Measurements from ENCODE around the gene MYF6.
"Not testable (repeated sequence)": the region's sequence is repeated elsewhere in the genome, so short reads cannot be mapped to it uniquely, and the experiment has no call there.

Gene MYF6

GRCh38 chr12:80707126-80707829 lies at the start of gene MYF6:
Gene MYF6 (plus strand): TSS chr12:80707634. CDS start chr12:80707720, 86 bp downstream.
- no peak for DNase-seq

DNA sequence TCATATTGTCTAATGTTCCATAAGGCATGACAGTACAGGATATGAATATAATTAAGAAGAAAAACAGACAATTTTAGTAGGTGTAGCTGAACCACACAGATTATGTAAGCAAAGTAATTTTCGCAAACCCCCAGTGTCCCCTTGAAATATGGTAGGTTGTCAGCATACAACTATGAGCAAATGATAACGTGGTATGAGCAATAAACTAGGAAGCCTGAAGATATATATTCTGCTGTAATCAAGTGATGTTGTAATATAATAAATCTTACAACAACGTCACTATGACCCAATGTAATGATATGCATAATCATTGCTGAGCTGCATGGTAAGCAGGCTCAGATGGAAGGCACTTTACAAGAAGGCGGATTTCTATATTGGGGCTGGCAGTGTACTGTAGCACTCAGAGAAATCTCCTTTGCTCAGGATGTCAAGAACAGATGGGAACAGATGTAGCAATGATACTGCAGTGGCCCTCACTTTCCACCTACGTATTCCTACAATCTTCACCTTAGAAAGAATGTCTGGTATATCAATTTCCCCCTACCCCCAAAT lies 47.8 kb upstream of the MYF6 start:
- no peak for DNase-seq

DNA sequence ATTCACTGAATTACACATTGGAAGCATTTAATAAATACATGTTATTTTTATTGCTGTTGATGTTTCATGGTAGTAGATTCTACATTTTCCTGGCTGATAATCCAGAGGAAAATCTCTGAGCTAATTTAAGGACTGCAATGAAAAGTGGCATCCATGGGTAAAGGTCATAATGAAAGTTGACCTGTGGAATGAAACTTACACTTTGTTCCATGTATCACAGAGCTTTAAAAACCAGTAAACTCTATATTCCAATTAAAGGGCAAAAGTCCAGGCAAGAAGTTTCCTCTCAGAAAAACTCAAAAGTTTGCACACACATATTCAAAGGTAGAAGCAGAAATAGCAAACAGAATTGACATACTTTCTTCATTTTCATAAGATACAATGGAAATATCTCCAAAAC lies 44.8 kb upstream of the MYF6 start:
- no peak for DNase-seq

DNA sequence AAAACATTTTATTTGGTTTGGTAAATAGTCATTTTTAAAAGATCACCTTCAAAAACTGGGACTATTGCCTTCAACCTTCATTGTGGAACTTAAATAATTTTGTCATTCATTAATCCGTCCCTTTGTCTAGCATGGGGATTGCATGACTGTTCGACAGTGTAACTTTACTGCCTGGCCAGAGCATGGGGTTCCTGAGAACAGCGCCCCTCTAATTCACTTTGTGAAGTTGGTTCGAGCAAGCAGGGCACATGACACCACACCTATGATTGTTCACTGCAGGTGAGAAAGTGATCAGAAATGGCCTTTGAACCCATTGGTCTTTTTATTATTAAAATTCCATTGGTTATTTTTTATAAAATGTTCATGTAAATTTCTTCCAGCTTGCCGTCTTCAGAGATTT lies 37.2 kb upstream of the MYF6 start:
- DNase-seq = no peak

GRCh38 chr12:80676042-80676636 lies 31.3 kb upstream of the MYF6 start:
- DNase-seq = not testable (repeated sequence)

DNA sequence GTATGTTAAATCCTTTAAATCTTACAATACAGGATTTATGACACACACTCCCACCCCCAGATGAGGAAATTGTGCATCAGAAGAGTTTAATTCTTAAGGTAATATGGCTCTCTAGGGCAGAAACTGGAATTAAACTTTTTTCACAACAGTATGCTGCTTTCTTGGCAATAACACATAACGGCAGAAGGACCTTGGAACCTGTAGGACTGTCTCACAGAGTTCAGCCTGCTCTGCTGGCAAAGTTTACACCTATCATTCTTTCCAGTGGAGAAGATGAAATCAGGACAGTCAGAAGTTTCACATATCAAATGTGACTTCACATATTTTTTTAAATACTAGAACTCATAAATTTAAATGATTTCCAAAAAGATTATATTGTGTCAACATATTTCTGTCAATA lies 30.6 kb upstream of the MYF6 start:
- DNase-seq = no peak

- DNase-seq = no peak
These were observed 29.4 kb upstream of the MYF6 start for GRCh38 chr12:80677994-80678393.

GRCh38 chr12:80679346-80680131 lies 27.9 kb upstream of the MYF6 start:
- DNase-seq = no peak

GRCh38 chr12:80681287-80681686 lies 26.1 kb upstream of the MYF6 start:
- DNase-seq = no peak

- no peak for DNase-seq
These were observed 25.6 kb upstream of the MYF6 start for GRCh38 chr12:80681786-80682185.

DNA sequence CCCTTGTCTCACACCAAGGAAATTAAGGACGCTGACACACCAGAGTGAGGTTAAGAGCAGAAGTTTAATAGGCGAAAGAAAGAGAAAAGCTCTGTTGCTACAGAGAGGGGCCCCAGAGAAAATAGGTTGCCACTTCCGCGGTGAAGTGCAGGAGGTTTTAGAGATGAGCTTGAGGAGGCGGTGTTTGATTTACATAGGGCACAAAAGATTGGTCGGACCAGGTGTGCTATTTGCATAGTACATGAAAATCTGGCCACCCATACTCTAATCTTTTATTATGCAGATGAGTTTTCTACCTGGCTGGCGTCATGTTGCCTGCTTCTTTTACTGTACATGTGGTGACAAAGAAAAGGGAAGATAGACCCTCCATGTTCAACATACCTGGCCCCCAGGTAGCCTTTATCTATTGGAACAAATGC lies 23.3 kb upstream of the MYF6 start:
- no peak for DNase-seq

- no peak for DNase-seq
These were observed 17.3 kb upstream of the MYF6 start for GRCh38 chr12:80690090-80690489.

- no peak for DNase-seq
These were observed 16.9 kb upstream of the MYF6 start for GRCh38 chr12:80690513-80690912.

DNA sequence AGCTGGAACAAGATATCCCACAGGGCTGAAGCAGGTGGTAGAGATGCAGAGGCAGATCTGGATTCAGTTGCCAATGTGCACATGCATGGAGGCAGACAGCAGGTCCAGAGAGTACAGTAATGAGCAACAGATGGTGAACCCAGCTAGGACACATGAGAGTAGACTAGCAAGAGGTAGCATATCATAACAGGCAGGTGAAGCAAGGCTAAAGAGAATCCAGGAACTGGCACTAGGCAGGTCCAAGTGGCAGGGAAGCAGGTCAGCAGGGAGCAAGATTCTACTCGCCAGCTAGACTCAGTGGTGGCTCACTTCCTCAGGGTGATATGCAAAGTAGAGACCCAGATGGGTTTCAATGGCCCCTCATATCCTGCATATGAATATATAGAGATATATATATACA lies 15.3 kb upstream of the MYF6 start:
- no peak for DNase-seq

DNA sequence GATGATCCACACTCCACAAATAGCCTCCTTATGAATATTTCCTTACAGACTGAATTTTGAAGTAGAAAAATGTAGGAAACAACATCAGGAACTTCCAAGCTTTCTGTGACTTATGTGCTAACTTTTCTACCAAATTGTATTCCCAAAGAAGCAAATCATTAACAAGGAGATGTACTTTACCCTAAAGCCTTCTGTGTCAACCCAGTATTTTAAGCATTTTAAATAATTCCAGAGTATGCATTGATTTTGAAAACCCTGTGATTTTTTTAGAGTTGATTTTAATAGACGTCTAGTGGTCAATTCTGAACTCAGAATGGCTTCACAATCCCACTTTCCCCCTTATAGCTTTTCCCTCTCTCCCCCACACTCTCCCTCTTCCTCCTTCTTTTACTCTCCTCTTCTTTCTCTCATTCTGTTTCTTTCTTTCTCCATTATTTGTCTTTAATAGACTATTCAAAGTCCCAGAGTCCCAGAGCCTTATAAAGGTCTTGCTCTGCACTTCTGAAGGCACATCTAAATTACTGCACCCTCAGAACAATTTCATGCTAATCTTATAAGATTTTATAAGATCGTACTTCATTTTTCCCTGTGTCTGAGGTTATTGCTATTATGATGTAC lies 10.1 kb upstream of the MYF6 start:
- no peak for DNase-seq

DNA sequence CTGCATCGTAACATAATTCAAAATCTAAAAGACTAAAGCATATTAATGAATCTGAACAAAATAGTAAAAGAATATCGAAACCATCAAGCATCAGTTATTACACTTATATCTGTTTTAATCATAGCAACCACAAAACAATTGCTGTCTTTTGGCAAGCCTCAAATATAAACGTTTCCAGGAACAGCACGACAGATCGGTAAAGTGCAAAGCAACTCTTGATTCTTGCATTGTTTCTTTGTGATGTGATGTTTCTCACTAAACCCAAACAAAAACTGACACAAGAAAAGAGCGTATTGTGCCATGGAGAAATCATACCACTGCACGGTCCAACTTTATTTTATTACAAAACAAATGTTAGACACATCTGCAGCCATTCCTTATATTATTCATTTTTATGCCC lies 9.2 kb upstream of the MYF6 start:
- DNase-seq = no peak

DNA sequence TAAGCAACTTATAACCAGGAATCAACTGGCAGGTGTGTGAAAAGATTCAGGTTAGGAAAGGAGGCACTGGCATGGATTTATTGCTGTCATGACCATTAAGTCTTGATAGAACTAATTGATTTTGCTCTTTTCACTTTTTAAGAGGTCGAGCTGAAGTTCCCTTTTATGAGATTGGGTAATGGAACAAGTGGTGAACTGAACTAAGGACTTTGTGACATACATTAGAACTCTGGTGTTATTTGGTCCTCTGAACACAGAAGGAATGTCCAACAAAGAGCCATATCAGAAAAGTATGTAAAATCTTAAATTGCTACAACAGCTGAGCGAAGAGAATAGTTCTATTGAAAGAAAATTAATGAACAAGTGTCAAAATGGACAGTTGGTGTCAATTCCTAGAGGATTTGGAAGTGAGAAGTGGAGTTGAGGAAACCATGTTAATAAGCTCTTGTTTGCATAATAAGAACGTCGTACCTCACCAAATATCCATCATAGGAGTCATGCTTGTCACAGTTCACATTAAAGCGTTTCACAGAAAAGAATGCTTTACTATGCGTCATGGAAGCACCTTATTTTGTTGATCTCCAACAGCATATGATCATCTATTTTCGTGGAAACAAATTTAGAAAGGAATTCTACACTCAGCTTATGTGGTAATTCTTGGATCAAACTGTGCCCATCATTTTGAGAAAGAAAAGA lies 8.4 kb upstream of the MYF6 start:
- no peak for DNase-seq

DNA sequence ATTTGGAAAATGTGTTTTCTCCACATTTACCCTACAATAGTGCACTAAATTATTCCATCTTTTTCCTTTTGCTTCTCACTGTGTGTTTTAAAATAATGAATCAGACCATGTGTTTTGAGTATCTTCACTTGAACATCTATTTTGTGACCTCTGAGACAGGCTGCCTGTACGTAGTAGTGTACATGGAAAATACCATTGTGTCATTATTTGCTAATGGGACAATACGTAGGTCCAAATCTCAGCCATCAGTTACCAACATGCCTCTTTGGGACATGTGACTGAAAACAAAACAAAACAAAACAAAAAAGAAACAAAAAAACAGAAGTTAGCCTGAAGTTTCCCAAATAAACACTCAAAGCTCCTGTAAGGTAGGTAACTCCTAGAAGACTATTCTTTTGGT lies 7.1 kb upstream of the MYF6 start:
- DNase-seq = no peak

GRCh38 chr12:80701388-80701787 lies 6.0 kb upstream of the MYF6 start:
- DNase-seq = no peak

DNA sequence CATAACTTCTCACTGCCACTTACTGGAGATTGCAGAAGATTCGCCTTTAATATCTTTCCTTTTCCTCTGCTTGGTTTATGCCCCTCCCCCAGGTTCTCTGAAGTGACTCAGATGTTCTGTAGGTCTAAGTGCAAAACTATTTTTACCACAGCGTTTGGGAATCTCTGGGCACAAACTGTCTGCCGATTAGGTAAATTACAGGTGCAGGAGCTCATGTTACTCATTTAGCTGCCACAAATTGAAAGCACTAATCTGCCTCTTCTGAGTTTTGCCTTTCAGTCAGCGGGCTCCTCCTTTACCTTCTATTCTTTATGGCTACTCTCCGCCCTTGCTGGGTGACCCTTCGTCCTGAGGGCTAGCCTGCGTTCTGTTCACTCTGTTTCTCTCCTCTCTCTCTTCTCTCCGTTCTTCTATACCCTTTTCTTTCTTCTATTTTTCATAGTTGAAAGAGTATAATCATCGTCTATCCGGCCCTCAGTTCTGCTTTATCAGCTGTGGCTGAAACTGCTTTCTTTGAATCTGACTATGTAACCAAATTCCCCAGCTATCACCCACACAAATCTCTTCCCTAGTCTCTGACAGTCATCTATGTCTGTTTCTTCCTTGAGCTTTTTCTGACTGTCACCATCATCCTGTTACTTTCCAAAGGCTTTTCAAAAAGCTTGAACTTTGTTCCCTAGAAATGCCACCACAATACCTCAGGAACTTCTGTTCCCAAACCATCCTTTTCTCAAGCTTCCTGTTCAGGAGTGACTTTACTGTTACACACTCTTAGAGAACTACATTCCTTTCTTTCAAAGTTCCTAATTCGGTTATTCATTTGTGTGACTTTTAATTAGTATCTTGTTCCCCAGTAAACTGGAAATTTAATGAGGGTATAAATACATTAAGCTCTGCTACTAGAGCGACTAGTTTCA lies 4.3 kb upstream of the MYF6 start:
- DNase-seq = no peak

DNA sequence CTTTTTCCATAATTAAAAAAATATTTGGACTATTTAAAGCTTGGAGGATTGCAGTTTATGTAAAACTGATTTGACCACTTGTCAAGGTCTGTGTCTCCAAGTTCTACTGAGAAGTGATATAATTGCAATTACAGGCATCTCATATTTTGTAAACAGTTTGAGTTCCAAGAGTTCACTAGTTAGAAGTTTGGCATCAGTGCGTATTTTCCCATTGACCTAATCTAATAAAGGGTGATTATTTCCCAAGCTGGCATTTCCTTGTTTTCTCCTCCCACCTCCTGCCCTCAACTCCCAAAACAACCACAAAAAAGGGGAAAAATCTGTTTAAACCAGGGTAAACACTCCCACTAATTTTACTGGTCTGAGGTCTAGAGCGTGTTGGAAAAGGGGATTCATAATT lies 3.0 kb upstream of the MYF6 start:
- no peak for DNase-seq

GRCh38 chr12:80707830-80708258 lies 410 bp downstream of the MYF6 start:
- DNase-seq = no peak

Data from stimulated activated CD4-positive, alpha-beta T cell treated with anti-CD3 and anti-CD28 coated beads, Interleukin-2, amount 100 ng/mL, for 24 hours (primary cell).